ENCODE data around the gene TMEM109.

DNA sequence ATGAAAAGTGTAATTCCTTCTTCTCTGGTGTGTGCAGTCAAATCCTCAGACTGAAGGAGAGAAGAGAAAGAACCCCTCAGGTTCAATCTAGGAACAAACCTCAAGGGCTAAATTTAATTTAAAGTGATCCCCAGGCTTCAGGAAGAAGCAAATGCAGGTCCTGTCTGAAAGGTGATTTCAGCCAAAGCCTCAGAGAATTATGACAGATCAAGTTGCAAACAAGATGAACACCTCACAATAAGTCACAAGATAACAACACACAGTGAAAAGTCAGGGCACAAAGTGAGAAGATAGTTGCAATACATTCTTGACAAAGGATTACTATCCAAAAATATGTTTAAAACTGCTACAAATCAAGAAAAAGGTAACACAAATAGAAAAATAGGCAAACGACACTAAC lies 34.9 kb upstream of the TMEM109 start:
- TF ChIP-seq FOXA1 (IDR thresholded peaks at IDR 0.05), result no peak
- no peak for TF ChIP-seq SUZ12 (IDR thresholded peaks at IDR 0.05)

All from HEK293T (cell line).